DOHH2 (cell line): Measurements from ENCODE around the gene MTOR.
A peak's percentile ranks its signal among the peaks of the same experiment; 100 is the strongest.

Experiments
- H3F3A ChIP-seq: fragments of 200-600 bp; sonication (generic), shearing (Covaris generic); 2 replicates; pipeline ENCODE4 v1.6.0; 2016; ENCODE audit warnings: antibody characterized with exemption, mild to moderate bottlenecking; ENCODE audit not compliant: control insufficient read depth, insufficient read depth
- H3K27ac ChIP-seq: fragments of 200-600 bp; sonication (generic); 2 replicates; pipeline ENCODE4 v1.5.1; 2014; ENCODE audit warnings: low read depth, mild to moderate bottlenecking, low read length, moderate library complexity
- H3K27me3 ChIP-seq: fragments of 200-600 bp; sonication (generic); 2 replicates; pipeline ENCODE4 v1.6.1; 2014; ENCODE audit warnings: mild to moderate bottlenecking, low read length, mixed read lengths; ENCODE audit not compliant: control insufficient read depth
- H3K36me3 ChIP-seq: fragments of 200-600 bp; sonication (generic); 2 replicates; pipeline ENCODE4 v1.6.1; 2014; ENCODE audit warnings: mild to moderate bottlenecking, low read length, moderate library complexity, mixed read lengths; ENCODE audit not compliant: control insufficient read depth
- H3K4me1 ChIP-seq: fragments of 200-600 bp; sonication (generic); 2 replicates; pipeline ENCODE4 v1.6.1; 2014; ENCODE audit warnings: mild to moderate bottlenecking, low read length, mixed read lengths; ENCODE audit not compliant: control insufficient read depth
- H3K4me2 ChIP-seq: fragments of 200-600 bp; sonication (generic); 2 replicates; pipeline ENCODE4 v1.6.0; 2014; ENCODE audit warnings: mild to moderate bottlenecking, low read length, moderate library complexity
- H3K4me3 ChIP-seq: fragments of 200-600 bp; sonication (generic); 2 replicates; pipeline ENCODE4 v1.5.1; 2014; ENCODE audit warnings: mild to moderate bottlenecking, low read length, mixed read lengths
- H3K79me2 ChIP-seq: fragments of 200-600 bp; sonication (generic); 2 replicates; pipeline ENCODE4 v1.6.1; 2014; ENCODE audit warnings: mild to moderate bottlenecking, low read length, mixed read lengths; ENCODE audit not compliant: control insufficient read depth
- H3K9me2 ChIP-seq: fragments of 200-600 bp; sonication (generic); replicated peaks from 2 replicates; pipeline ENCODE4 v1.6.1; 2014; ENCODE audit warnings: mild to moderate bottlenecking, low read length, mixed read lengths; ENCODE audit not compliant: control insufficient read depth
- H3K9me3 ChIP-seq: fragments of 200-600 bp; sonication (generic); 2 replicates; pipeline ENCODE4 v1.6.1; 2014; ENCODE audit warnings: antibody characterized with exemption, low read length, mixed read lengths; ENCODE audit not compliant: control insufficient read depth, insufficient read depth
- H4K20me1 ChIP-seq: fragments of 200-600 bp; sonication (generic); 2 replicates; pipeline ENCODE4 v1.6.0; 2014; ENCODE audit warnings: low read depth, mild to moderate bottlenecking, antibody characterized with exemption, low read length, moderate library complexity; ENCODE audit not compliant: control insufficient read depth, insufficient read depth
- EZH2phosphoT487 ChIP-seq: fragments of 200-600 bp; sonication (generic); IDR thresholded peaks from 2 replicates; pipeline ENCODE4 v1.6.1; 2017; ENCODE audit warnings: borderline replicate concordance, mild to moderate bottlenecking, antibody characterized with exemption, low read length, moderate library complexity, mixed read lengths
- TF ChIP-seq, protein P1 (sequence below): fragments of 200-600 bp; sonication (generic); IDR thresholded peaks from one replicate; pipeline ENCODE4 v1.5.1; 2014; ENCODE audit warnings: antibody characterized with exemption, mild to moderate bottlenecking, low read depth, low read length; ENCODE audit not compliant: poor library complexity, severe bottlenecking

The MTOR gene

DNA sequence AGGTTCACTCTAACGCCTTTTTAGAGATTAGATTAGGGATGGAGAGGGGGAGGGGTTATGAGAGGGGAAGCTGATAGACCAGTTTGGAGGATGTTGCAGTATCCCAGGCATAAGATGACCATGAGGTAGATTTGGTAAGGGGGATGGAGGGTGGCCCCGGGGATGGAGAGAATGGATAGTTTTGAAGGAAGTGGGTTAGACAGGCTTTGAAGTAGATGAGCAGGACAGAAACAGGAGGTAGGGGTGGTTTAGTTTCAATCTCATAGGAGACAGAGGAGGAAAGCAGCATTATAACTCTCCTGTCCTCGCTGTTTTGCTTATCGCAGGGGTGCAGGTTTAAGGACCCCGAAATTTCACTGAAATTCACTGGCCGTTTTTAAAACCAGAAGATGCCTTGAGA is 22.4 kb upstream of the MTOR start:
- Histone ChIP-seq H3K79me2 (peaks cover 67% of the 10 kb centered on the region), H3F3A (peaks cover 9% of the 10 kb centered on the region; the same call in 1 of the 2 replicates), H3K27me3 (no peaks in the 10 kb centered on the region), H3K36me3 (peaks cover 58% of the 10 kb centered on the region), H3K4me1 (peaks cover 20% of the 10 kb centered on the region), H3K27ac (no peak overlapping the region), H3K4me2 (no peak overlapping the region), H3K9me3 (no peaks in the 10 kb centered on the region), H3K9me2 (no peaks in the 10 kb centered on the region), H4K20me1 (no peaks in the 10 kb centered on the region), H3K4me3 (no peak overlapping the region)
- no peak for TF ChIP-seq EZH2phosphoT487

DNA sequence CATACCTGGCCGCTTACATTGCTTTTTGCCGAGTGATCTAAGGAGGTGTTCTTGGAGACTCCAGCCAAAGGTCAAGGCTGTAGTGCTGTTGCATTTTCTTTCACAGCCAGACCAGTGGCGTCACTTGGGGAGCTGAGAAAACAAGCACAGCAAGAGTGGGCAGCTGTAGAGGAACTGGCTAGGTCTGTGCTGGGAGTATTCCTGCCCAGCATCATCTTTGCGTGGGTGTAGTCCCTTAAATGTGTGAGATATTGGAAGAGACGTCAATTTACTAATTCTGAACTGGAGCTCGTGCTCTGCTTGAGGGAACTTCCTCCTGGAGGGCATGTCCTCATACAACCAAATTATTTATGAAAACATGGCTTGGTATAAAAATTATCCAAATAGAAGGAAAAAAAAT is 20.8 kb upstream of the MTOR start:
- H3K27ac ChIP-seq, result no peak overlapping the region
- H3K4me3 ChIP-seq, result no peak overlapping the region
- H3F3A ChIP-seq, result peaks cover 9% of the 10 kb centered on the region; the same call in 1 of the 2 replicates
- no peaks in the 10 kb centered on the region for H4K20me1 ChIP-seq
- no peaks in the 10 kb centered on the region for H3K9me3 ChIP-seq
- peaks cover 81% of the 10 kb centered on the region for H3K79me2 ChIP-seq
- H3K4me1 ChIP-seq, result peaks cover 23% of the 10 kb centered on the region
- peaks cover 66% of the 10 kb centered on the region for H3K36me3 ChIP-seq
- no peak for TF ChIP-seq EZH2phosphoT487
- TF ChIP-seq, protein P1, sequence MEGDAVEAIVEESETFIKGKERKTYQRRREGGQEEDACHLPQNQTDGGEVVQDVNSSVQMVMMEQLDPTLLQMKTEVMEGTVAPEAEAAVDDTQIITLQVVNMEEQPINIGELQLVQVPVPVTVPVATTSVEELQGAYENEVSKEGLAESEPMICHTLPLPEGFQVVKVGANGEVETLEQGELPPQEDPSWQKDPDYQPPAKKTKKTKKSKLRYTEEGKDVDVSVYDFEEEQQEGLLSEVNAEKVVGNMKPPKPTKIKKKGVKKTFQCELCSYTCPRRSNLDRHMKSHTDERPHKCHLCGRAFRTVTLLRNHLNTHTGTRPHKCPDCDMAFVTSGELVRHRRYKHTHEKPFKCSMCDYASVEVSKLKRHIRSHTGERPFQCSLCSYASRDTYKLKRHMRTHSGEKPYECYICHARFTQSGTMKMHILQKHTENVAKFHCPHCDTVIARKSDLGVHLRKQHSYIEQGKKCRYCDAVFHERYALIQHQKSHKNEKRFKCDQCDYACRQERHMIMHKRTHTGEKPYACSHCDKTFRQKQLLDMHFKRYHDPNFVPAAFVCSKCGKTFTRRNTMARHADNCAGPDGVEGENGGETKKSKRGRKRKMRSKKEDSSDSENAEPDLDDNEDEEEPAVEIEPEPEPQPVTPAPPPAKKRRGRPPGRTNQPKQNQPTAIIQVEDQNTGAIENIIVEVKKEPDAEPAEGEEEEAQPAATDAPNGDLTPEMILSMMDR, result no peak
- H3K4me2 ChIP-seq, result no peak overlapping the region
- H3K27me3 ChIP-seq, result no peaks in the 10 kb centered on the region
- H3K9me2 ChIP-seq, result no peaks in the 10 kb centered on the region

DNA sequence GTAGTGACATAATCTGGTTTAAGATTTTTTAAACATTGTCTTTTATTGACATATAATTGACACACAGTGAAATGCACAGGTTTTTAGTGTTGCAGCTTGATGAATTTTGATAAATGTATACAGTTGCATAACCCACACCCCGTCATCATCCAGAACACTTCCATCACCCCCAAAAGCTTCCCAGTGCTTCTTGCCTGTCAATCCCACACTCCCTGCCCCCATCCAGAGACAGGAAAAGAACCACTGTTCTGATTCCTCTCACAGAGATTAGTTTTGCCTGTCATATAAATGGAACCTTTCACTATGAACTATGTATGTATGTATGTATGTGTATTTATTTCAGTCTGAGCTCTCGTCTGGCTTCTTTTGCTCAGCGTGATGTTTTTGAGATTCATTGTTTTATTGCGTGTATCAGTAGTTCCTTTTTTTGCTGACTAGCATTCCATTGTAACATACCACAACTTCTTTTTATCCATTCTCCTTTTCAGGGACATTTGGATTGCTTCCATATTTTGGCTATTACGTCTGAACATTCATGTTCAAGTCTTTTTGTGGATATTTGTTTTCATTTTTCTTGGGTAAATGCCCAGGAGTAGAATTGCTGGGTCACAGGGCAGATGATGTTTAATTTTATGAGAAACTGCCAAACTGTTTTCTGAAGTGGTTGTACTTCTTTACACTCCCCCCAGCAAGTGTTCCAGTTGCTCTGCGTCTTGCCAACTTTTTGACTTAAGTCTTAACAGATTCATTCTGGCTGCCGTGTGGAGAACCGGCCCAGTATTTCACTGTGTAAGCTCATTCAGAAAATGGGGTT is 19.4 kb upstream of the MTOR start:
- Histone ChIP-seq H3K79me2 (peaks cover 89% of the 10 kb centered on the region), H3K27ac (peak overlapping the region; percentile 62), H3K4me2 (peak overlapping the region; percentile 59)

More for the DNA sequence above, 19.4 kb upstream of the MTOR start:
- no peaks in the 10 kb centered on the region for H4K20me1 ChIP-seq
- TF ChIP-seq EZH2phosphoT487, result no peak
- TF ChIP-seq, protein P1, result no peak
- peak overlapping the region; percentile 38 for H3K4me3 ChIP-seq
- no peaks in the 10 kb centered on the region for H3K9me2 ChIP-seq
- H3K9me3 ChIP-seq, result no peaks in the 10 kb centered on the region
- H3K4me1 ChIP-seq, result peaks cover 23% of the 10 kb centered on the region
- peaks cover 9% of the 10 kb centered on the region; the same call in 1 of the 2 replicates for H3F3A ChIP-seq
- H3K27me3 ChIP-seq, result no peaks in the 10 kb centered on the region
- H3K36me3 ChIP-seq, result peaks cover 65% of the 10 kb centered on the region
